ENCODE results near the gene MYO19.

Gene MYO19

DNA sequence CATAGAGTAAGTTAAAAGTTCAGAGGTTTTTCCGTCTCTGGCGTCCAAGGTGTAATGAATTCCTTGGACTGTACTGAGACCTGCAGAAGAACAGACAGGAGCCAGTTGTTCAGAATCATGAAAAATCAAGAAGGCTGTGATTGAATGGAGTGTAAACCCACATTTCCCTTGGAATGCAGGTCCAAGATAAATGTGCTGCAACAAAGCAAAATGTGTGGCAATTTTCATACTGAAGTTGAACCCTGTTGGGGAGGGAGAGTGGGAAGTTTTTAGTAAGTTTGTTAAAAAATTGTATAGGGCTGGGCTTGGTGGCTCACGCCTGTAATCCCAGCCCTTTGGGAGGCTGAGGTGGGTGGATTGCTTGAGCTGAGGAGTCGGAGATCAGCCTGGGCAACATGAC lies 31.4 kb upstream of the MYO19 start:
- Histone ChIP-seq H3K36me3 (peaks cover 87% of the 10 kb centered on the region), H3K4me1 (ENCODE audit: control insufficient read depth in 1 of 2, insufficient read depth in 1 of 2, low read depth in 1 of 2, low read length in 1 of 2) (no peaks in the 10 kb centered on the region), H3K27ac (no peak overlapping the region), H3K27me3 (no peaks in the 10 kb centered on the region), H3K4me3 (ENCODE audit: low read depth in 1 of 2, low read length in 1 of 2) (no peak overlapping the region), H3K9me3 (no peaks in the 10 kb centered on the region)
- TF ChIP-seq, protein P1, sequence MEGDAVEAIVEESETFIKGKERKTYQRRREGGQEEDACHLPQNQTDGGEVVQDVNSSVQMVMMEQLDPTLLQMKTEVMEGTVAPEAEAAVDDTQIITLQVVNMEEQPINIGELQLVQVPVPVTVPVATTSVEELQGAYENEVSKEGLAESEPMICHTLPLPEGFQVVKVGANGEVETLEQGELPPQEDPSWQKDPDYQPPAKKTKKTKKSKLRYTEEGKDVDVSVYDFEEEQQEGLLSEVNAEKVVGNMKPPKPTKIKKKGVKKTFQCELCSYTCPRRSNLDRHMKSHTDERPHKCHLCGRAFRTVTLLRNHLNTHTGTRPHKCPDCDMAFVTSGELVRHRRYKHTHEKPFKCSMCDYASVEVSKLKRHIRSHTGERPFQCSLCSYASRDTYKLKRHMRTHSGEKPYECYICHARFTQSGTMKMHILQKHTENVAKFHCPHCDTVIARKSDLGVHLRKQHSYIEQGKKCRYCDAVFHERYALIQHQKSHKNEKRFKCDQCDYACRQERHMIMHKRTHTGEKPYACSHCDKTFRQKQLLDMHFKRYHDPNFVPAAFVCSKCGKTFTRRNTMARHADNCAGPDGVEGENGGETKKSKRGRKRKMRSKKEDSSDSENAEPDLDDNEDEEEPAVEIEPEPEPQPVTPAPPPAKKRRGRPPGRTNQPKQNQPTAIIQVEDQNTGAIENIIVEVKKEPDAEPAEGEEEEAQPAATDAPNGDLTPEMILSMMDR (IDR thresholded peaks at IDR 0.05) = no peak

DNA sequence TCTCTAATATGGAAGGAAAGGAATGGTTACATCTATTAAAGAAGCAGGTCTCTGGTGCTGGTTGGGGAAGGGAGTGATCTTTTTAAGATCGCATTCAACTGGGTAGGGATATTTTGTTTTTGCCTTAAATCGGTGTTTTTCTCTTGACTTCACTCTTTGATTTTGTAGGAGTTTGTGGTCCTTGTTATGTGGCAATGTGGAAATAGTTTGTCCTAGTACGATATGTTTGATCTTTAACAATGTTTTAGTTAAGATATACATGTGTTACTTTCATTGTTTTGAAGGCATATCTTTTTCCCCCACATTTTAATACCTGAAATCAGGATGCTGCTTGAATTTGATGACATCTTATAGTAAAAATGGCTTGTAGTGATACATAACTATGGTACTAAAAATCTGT lies 18.8 kb upstream of the MYO19 start:
- H3K36me3 ChIP-seq = peaks cover 34% of the 10 kb centered on the region
- H3K4me3 ChIP-seq (ENCODE audit: low read depth in 1 of 2, low read length in 1 of 2) = no peak overlapping the region
- no peaks in the 10 kb centered on the region for H3K9me3 ChIP-seq
- no peak overlapping the region for H3K27ac ChIP-seq
- peaks cover 24% of the 10 kb centered on the region in 2 experiments for H3K4me1 ChIP-seq (ENCODE audit: control insufficient read depth in 1 of 2, insufficient read depth in 1 of 2, low read depth in 1 of 2, low read length in 1 of 2)
- H3K27me3 ChIP-seq = no peaks in the 10 kb centered on the region
- TF ChIP-seq, protein P1 (IDR thresholded peaks at IDR 0.05) = no peak

DNA sequence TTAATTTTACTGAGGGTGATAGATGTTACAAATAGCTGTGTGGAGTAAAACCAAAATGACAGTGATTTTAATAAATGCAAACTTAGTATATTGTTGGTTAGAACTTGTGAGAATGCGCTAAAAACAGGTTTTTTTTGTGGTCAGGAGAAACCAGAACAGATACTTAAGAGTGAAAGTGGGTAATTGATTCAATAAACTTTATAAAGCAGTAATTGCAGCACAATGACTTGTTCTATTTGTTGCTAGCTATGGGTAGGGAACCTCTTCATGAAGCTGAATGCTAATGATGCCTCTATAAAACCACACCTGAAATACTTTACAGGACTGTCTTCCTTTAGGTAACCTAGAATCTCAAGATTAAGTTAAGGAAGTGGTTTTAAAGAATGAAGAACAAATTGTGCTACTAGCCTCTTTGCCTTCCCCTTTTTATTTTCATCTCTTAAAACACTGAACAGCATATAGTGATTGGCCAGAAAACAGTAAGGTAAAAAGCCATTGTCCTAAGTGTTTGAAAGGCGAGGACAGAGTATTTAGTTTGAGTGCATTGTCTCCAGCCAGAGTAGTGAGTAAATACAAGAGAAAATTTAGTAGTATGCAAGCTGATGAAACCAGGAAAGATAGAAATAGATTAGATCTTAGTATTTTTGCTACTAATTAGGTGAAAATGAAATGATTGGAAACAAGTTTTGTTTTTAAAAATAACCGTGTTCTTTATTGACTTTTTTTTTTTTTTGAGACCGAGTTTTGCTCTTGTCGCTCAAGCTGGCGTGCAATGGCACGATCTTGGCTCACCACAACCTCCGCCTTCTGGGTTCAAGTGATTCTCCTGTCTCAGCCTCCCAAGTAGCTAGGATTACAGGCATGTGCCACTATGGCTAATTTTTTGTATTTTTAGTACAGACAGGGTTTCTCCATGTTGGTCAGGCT lies 16.1 kb upstream of the MYO19 start:
- peaks cover 14% of the 10 kb centered on the region for H3K36me3 ChIP-seq
- no peaks in the 10 kb centered on the region for H3K9me3 ChIP-seq
- peaks cover 51% of the 10 kb centered on the region in 2 experiments for H3K4me1 ChIP-seq (ENCODE audit: control insufficient read depth in 1 of 2, insufficient read depth in 1 of 2, low read depth in 1 of 2, low read length in 1 of 2)
- H3K4me3 ChIP-seq (ENCODE audit: low read depth in 1 of 2, low read length in 1 of 2) = no peak overlapping the region
- H3K27ac ChIP-seq = peak overlapping the region; percentile 75
- H3K27me3 ChIP-seq = no peaks in the 10 kb centered on the region
- TF ChIP-seq, protein P1 (IDR thresholded peaks at IDR 0.05) = no peak

DNA sequence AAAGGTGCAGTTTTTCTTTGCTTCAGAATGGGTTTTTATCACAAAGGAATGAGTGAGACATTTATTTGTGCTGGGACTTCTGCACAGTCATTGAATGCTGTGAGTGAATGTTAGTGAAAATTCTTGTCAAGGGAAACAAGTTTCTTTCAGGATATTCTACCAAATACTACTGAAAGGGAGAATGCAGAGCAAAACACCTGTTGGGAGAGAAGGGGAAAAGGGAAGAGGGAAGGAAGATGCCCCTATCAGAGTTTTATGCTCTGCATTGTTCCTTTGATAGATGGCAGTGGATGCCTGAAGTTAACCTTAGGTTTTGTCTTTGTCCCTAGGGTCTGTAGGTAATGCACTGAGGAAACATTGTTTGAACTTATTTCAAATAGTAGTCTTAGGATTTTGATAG lies 13.1 kb upstream of the MYO19 start:
- no peak overlapping the region for H3K27ac ChIP-seq
- peaks cover 64 to 69% of the 10 kb centered on the region in 2 experiments for H3K4me1 ChIP-seq (ENCODE audit: control insufficient read depth in 1 of 2, insufficient read depth in 1 of 2, low read depth in 1 of 2, low read length in 1 of 2)
- no peaks in the 10 kb centered on the region for H3K27me3 ChIP-seq
- H3K9me3 ChIP-seq = no peaks in the 10 kb centered on the region
- no peak overlapping the region for H3K4me3 ChIP-seq (ENCODE audit: low read depth in 1 of 2, low read length in 1 of 2)
- TF ChIP-seq, protein P1 (IDR thresholded peaks at IDR 0.05) = no peak
- H3K36me3 ChIP-seq = peaks cover 3% of the 10 kb centered on the region

DNA sequence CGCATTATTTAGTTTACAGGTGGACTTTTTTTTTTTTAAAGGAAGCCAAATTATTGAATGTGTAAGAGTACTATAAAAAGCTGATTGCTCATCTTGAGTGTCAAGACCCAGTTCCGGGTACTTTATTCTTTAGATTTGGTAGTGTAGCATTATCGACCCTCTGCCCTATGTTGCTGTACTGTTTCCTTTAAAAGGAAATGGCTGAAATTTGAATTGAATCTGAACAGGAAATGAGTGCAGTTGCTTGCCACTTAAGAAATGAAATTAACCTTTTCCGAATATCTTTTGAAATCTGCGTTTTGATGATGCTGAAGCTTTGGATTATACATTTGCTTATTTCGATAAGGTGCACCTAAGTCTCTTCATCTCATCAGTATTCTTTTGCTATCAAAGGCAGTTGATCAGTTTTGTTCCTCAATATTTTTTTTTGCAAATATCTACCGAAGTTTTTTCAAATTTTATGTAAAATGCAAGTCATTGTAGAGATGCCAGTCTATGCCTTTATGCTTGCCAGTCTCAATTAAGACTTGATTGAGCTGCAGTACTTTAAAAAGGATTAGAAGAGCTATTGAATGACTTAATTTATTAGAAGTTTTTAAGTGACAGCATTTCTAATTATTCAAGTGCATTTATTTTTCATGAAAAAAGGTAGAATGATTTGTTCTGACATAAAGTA lies 11.9 kb upstream of the MYO19 start:
- peaks cover 3% of the 10 kb centered on the region for H3K36me3 ChIP-seq
- no peaks in the 10 kb centered on the region for H3K9me3 ChIP-seq
- H3K27me3 ChIP-seq = no peaks in the 10 kb centered on the region
- H3K27ac ChIP-seq = peak overlapping the region; percentile 100
- peak overlapping the region; percentile 93 to 99 for H3K4me3 ChIP-seq (ENCODE audit: low read depth in 1 of 2, low read length in 1 of 2)
- TF ChIP-seq, protein P1 (IDR thresholded peaks at IDR 0.05) = no peak
- peaks cover 64 to 69% of the 10 kb centered on the region in 2 experiments for H3K4me1 ChIP-seq (ENCODE audit: control insufficient read depth in 1 of 2, insufficient read depth in 1 of 2, low read depth in 1 of 2, low read length in 1 of 2)

Measured in neutrophil (primary cell).